Spleen (tissue), 11 donors: ENCODE measurements around the gene CHMP4A. TPM values are rescaled to one million over a fixed set of nuclear protein-coding genes. Genes with fewer than 3 reads are reported as not detected.

Experiments
- DNase-seq: peaks from one replicate; pipeline ENCODE4 v3.0.0-alpha.2; 2020
- H3K27ac ChIP-seq, 8 donors: fragments of 200-600 bp; sonication (generic) in 7 of 8; 1 replicate in 4 of 8; 2 replicates in 4 of 8; pipeline versions ENCODE4 v1.5.0 to v1.8.0; 2016 to 2021; ENCODE audit warnings: inconsistent platforms in 4 of 8, mild to moderate bottlenecking in 4 of 8, moderate library complexity in 1 of 8
- H3K27me3 ChIP-seq, 7 donors: fragments of 200-600 bp; sonication (generic) in 6 of 7; replicated peaks in 1 of 7; 1 replicate in 4 of 7; 2 replicates in 3 of 7; pipeline versions ENCODE4 v1.5.0 to v1.8.0; 2016 to 2021; ENCODE audit warnings: inconsistent platforms in 3 of 7, mild to moderate bottlenecking in 1 of 7
- H3K36me3 ChIP-seq, 6 donors: fragments of 200-600 bp; sonication (generic) in 5 of 6; 1 replicate in 4 of 6; 2 replicates in 2 of 6; pipeline versions ENCODE4 v1.5.0 to v1.8.0; 2016 to 2021; ENCODE audit warnings: inconsistent platforms in 2 of 6
- H3K4me1 ChIP-seq, 6 donors: fragments of 200-600 bp; sonication (generic) in 5 of 6; 1 replicate in 3 of 6; 2 replicates in 3 of 6; pipeline versions ENCODE4 v1.5.0 to v1.8.0; 2016 to 2021; ENCODE audit warnings: inconsistent platforms in 3 of 6
- H3K4me3 ChIP-seq, 8 donors: fragments of 200-600 bp; sonication (generic) in 7 of 8; 1 replicate in 4 of 8; 2 replicates in 4 of 8; pipeline versions ENCODE4 v1.5.0 to v1.8.0; 2016 to 2021; ENCODE audit warnings: inconsistent platforms in 4 of 8, mild to moderate bottlenecking in 4 of 8, moderate library complexity in 2 of 8
- H3K9me3 ChIP-seq, 8 donors: fragments of 200-600 bp; sonication (generic) in 7 of 8; 1 replicate in 4 of 8; 2 replicates in 4 of 8; pipeline versions ENCODE4 v1.5.0 to v1.8.0; 2016 to 2021; ENCODE audit warnings: inconsistent platforms in 4 of 8
- POLR2A ChIP-seq, 3 donors: fragments of 450-650 bp; IDR thresholded peaks; one replicate each; pipeline ENCODE4 v1.5.1; 2017; ENCODE audit warnings: antibody characterized with exemption in 3 of 3, mild to moderate bottlenecking in 1 of 3
- POLR2AphosphoS5 ChIP-seq, 3 donors: sonication (generic); formaldehyde crosslinking; IDR thresholded peaks; one replicate each; pipeline ENCODE4 v1.5.1; 2017; ENCODE audit warnings: antibody characterized with exemption in 3 of 3
- WGBS, 5 donors: extraction: QIAGEN DNeasy Blood & Tissue Kit in 3 of 5; methylation state at CpG; one replicate each; pipeline versions ENCODE4 v1.1.5 to v1.1.7; 2013 to 2018; 5-methylcytosine and 5-hydroxymethylcytosine counted together
- intact Hi-C: fragments of 100-400 bp; cut with DNase I; formaldehyde crosslinking; loops from one replicate; pipeline ENCODE4 v1.15.0; 2023; ENCODE audit warnings: low total_unique reads
- polyA plus RNA-seq, 3 donors: library from polyadenylated mRNA; stranded (reverse); fragments of 200-250 nt; gene quantifications; one replicate each; pipeline ENCODE4 v1.2.1, GENCODE V29; 2013
- total RNA-seq, 7 donors: library from RNA; depleted of rRNA in 3 of 7; stranded (reverse); fragments of >200 nt in 3 of 7; fragmentation: NEBNext Ultra II Directional in 4 of 7; extraction: Animal tissue kit (Norgen Biotek cat#: 25700) in 4 of 7; gene quantifications; one replicate each; pipeline versions ENCODE4 v1.1.0 to v1.2.1, GENCODE V29; 2016 to 2021
- TF ChIP-seq, protein P1 (sequence below), 11 experiments: fragments of 200-600 bp in 7 of 11; fragments of 450-650 bp in 4 of 11; sonication (generic) in 4 of 11; IDR thresholded peaks in 8 of 11; conservative IDR thresholded peaks in 3 of 11; 1 replicate in 7 of 11; 2 replicates in 4 of 11; pipeline versions ENCODE4 v1.4.0 to v1.8.0; 2016 to 2021; ENCODE audit warnings: antibody characterized with exemption in 11 of 11, inconsistent platforms in 4 of 11, mild to moderate bottlenecking in 1 of 11
- donor health status: healthy with polysubstance abuse.
- donor health status: DM: no; HTN: no; CAD: no; lungs with moderate emphysema.
- donor health status: DM: no; HTN: no; CAD: no.
- donor health status: Bipolar disorder and iron deficiency.
- donor health status: healthy.
- donor health status: DM: no; HTN: no; CAD: no.
- donor health status: DM: yes; HTN: yes; CAD: no.

The CHMP4A gene
- total and polyA plus RNA-seq, 10 donors: 53.3 to 149 (median 63.4) TPM

DNA sequence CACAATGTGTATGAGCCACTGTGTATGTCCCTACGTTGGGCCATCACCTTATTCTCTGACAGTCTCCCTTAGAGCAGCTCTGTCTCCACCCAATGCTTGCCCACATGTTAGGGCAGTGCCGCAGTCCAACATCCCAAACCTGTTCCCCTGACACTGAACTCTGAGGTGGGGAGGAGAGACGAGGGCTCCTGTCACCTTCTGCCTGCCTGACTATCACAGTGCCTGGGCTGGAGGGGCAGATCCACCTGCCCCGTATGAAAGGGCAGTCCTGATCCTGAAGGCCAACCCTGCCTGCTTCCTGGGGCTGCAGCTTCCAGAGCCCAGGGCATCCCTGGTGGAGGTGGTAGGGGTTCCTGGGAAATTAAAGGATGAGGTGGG lies 47.5 kb upstream of the CHMP4A start:
- peak; percentile 24 for DNase-seq

DNA sequence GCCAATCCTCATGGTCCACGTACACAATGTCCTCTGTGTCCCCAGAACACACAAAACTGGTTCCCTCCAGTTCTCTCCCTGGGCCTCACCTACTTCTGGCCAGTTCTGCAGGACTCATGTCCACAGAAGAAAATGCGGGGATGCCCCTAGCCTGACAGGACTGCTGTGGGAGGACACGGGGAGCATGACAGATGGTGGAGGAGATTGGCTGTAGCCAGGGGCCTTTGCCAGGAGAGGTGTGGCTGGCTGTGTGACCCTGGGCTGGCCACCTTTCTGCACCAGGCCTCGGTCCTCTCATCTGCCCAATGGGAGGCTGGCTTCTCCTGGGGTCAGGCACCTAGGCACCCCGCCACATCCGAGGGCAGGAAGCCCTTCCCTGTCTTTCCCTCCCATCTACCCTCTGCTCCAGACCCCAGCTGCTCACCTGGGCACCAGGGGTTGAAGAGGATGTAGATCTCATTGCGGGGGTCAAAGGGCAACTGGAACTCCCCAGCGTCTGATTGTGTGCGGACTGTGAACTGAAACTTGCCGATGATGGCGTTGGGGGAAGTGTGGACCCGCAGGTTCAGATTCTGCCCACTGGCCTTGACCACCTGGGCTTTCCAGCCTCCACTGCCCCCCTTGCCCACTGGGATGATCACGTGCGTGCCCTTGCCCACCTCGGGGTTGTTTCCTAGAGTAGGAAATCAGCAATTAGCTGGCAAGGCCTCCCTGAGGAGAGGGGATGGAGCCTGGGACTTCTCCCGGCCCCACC lies 46.9 kb upstream of the CHMP4A start:
- H3K27me3 ChIP-seq: no peaks in the 10 kb centered on the region
- intact Hi-C loops: no loop called here
- 73 to 85% (median 82%) methylated on average over 8 to 16 of the region's 16 CpGs for WGBS, 5 donors

More for the DNA sequence above, 47.5 kb upstream of the CHMP4A start:
- Histone ChIP-seq H3K4me3 (no peak overlapping the region), H3K27me3 (no peaks in the 10 kb centered on the region), H3K36me3 (peaks cover 0 to 89% (median 8%) of the 10 kb centered on the region in 6 donors), H3K9me3 (no peaks in the 10 kb centered on the region), H3K27ac (no peak overlapping the region), H3K4me1 (no peaks in the 10 kb centered on the region)
- TF ChIP-seq POLR2AphosphoS5 (IDR thresholded peaks at IDR 0.05): no peak
- TF ChIP-seq POLR2A (IDR thresholded peaks at IDR 0.05): no peak
- TF ChIP-seq, protein P1, sequence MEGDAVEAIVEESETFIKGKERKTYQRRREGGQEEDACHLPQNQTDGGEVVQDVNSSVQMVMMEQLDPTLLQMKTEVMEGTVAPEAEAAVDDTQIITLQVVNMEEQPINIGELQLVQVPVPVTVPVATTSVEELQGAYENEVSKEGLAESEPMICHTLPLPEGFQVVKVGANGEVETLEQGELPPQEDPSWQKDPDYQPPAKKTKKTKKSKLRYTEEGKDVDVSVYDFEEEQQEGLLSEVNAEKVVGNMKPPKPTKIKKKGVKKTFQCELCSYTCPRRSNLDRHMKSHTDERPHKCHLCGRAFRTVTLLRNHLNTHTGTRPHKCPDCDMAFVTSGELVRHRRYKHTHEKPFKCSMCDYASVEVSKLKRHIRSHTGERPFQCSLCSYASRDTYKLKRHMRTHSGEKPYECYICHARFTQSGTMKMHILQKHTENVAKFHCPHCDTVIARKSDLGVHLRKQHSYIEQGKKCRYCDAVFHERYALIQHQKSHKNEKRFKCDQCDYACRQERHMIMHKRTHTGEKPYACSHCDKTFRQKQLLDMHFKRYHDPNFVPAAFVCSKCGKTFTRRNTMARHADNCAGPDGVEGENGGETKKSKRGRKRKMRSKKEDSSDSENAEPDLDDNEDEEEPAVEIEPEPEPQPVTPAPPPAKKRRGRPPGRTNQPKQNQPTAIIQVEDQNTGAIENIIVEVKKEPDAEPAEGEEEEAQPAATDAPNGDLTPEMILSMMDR (IDR thresholded peaks at IDR 0.05 in 8 of 11, conservative IDR thresholded peaks at IDR 0.05 in 3 of 11): no peak
- intact Hi-C loops: no loop called here
- WGBS, 5 donors: 70 to 87% (median 80%) methylated on average over 4 of the region's 4 CpGs

DNA sequence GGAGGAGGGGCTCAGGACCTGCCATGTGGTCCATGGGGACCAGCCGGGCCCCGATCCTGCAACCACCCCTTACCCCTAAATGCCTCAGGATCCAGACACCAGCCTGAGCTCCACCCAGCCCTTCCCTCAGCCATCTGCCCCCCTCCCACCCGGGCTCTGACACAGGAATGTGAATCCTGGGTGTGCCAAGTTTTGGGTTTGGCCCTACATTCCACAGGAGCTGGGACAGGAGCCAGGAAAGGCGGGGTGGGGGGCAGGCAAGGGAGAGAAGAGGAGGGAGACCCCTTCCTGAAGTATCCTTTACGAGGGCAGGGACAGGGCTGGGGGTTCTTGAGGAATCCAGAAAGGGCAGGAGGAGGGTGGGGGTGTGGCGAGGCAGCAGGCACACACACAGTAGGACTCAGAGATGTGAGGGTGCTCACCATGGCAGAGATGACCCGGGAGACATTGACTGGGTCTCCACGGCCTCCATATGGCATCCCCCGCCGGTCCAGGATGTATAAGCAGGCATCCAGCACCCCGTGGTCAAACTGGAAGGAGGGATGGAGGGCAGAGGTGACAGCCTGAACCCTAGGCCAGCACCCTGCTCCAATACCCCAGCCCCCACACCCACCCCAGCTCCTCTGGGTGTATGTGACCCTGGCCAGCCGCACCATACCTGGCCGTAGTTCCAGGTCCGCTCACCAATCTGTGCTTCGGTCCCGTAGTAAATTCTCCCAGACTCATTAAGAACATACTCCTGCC lies 46.2 kb upstream of the CHMP4A start:
- Histone ChIP-seq H3K27ac (no peak overlapping the region), H3K27me3 (no peaks in the 10 kb centered on the region), H3K9me3 (no peaks in the 10 kb centered on the region), H3K4me1 (no peaks in the 10 kb centered on the region), H3K4me3 (no peak overlapping the region), H3K36me3 (peaks cover 0 to 89% (median 2%) of the 10 kb centered on the region in 6 donors)
- DNase-seq: peak; percentile 50
- intact Hi-C loops: no loop called here
- 86 to 95% (median 88%) methylated on average over 14 to 16 of the region's 16 CpGs for WGBS, 5 donors
- TF ChIP-seq POLR2A (IDR thresholded peaks at IDR 0.05) (no peak), POLR2AphosphoS5 (IDR thresholded peaks at IDR 0.05) (no peak)
- TF ChIP-seq, protein P1 (IDR thresholded peaks at IDR 0.05 in 8 of 11, conservative IDR thresholded peaks at IDR 0.05 in 3 of 11): no peak

More for the DNA sequence above, 46.9 kb upstream of the CHMP4A start:
- no peak overlapping the region for H3K27ac ChIP-seq
- H3K36me3 ChIP-seq: peaks cover 0 to 89% (median 3%) of the 10 kb centered on the region in 6 donors
- no peaks in the 10 kb centered on the region for H3K4me1 ChIP-seq
- DNase-seq: peak; percentile 43
- no peak overlapping the region for H3K4me3 ChIP-seq
- no peaks in the 10 kb centered on the region for H3K9me3 ChIP-seq
- TF ChIP-seq POLR2AphosphoS5 (IDR thresholded peaks at IDR 0.05): no peak
- TF ChIP-seq POLR2A (IDR thresholded peaks at IDR 0.05): no peak
- TF ChIP-seq, protein P1 (IDR thresholded peaks at IDR 0.05 in 8 of 11, conservative IDR thresholded peaks at IDR 0.05 in 3 of 11): no peak
